Esophagus (tissue), 2 donors: ENCODE data around the gene HIC2. TPM values are rescaled to one million over a fixed set of nuclear protein-coding genes. Genes with fewer than 3 reads are reported as not detected.
"Not testable (repeated sequence)": the region's sequence is repeated elsewhere in the genome, so short reads cannot be mapped to it uniquely, and the experiment has no call there.

ENCODE experiments used
- H3K27ac ChIP-seq, 2 donors: one replicate each; pipeline ENCODE4 v1.5.1; 2013; ENCODE audit warnings: low read depth in 2 of 2, mild to moderate bottlenecking in 2 of 2, inconsistent platforms in 1 of 2, low read length in 1 of 2, moderate library complexity in 1 of 2
- H3K27me3 ChIP-seq, 2 donors: one replicate each; pipeline ENCODE4 v1.6.1; 2013; ENCODE audit warnings: low read length in 2 of 2, control low read depth in 1 of 2, mild to moderate bottlenecking in 1 of 2; ENCODE audit not compliant: insufficient read depth in 2 of 2, control insufficient read depth in 1 of 2
- H3K36me3 ChIP-seq, 2 donors: one replicate each; pipeline ENCODE4 v1.6.1; 2013; ENCODE audit warnings: low read length in 1 of 2; ENCODE audit not compliant: control insufficient read depth in 2 of 2, insufficient read depth in 2 of 2
- H3K4me1 ChIP-seq, 2 donors: one replicate each; pipeline ENCODE4 v1.6.1; 2013; ENCODE audit warnings: low read length in 1 of 2; ENCODE audit not compliant: control insufficient read depth in 2 of 2, insufficient read depth in 2 of 2
- H3K4me3 ChIP-seq, 2 donors: one replicate each; pipeline ENCODE4 v1.5.1; 2013; ENCODE audit warnings: low read length in 2 of 2, mild to moderate bottlenecking in 2 of 2, low read depth in 1 of 2, moderate library complexity in 1 of 2
- H3K9me3 ChIP-seq, 2 donors: one replicate each; pipeline ENCODE4 v1.6.1; 2013; ENCODE audit warnings: mild to moderate bottlenecking in 2 of 2, low read depth in 1 of 2, low read length in 1 of 2, moderate library complexity in 1 of 2; ENCODE audit not compliant: control insufficient read depth in 2 of 2, insufficient read depth in 1 of 2
- WGBS, 2 donors: extraction: QIAGEN DNeasy Blood & Tissue Kit; methylation state at CpG; one replicate each; pipeline ENCODE4 v1.1.7; 2013; 5-methylcytosine and 5-hydroxymethylcytosine counted together
- polyA plus RNA-seq, 2 donors: library from polyadenylated mRNA; stranded (reverse); fragments of 200-250 nt; gene quantifications; one replicate each; pipeline ENCODE4 v1.2.3, GENCODE V29; 2013
- donor health status: healthy with polysubstance abuse.
- donor health status: Bipolar disorder and iron deficiency.

HIC2 gene
- polyA plus RNA-seq, 2 donors: 1.6 to 2.2 TPM

GRCh38 chr22:21462672-21463071 lies 45.5 kb downstream of the HIC2 start:
- not testable (repeated sequence) for H3K36me3 ChIP-seq
- WGBS, 2 donors: 85 to 92% methylated on average over 1 of the region's 4 CpGs

DNA sequence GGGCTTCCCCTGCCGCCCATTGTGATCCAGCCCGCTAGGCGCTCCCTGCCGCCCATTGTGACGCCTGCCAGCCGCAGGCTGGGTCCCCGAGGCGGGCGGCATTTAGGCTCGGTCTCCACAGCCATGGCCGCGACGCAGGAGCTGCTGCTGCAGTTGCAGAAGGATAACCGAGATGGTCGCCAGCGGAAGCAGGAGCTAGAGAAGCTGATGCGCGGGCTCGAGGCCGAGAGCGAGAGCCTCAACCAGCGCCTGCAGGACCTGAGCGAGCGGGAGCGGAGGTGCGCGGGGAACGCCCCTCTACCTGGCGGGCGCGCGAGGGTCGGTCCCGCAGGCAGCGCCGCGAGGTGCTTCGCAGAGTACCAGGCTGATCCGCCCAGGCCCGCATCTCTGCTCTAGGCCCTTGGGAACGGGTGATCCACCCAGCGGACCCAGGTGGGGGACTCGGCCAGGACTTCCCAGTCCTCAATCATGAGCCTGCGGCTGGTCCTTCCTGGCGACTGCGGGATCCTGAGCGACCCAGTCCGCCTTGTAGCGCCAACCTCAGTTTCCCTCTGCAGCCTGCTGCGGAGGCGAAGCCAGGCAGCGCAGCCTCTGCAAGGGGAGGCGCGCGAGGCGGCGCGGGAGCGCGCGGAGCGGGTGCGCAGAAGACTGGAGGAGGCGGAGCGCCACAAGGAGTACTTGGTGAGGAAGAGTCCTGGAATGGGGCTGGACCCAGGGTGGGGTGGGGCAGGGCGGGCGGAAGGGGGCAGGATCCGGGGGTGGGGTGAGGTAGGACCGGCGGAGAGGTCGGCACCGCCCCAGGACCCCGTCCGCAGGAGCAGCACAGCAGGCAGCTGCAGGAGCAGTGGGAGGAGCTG lies 50.4 kb downstream of the HIC2 start, which contains the start of gene TMEM191C:
Gene TMEM191C (plus strand): TSS at position 51 of the 857 bp plus-strand sequence. CDS start 73 bp downstream, at position 124.
- not testable (repeated sequence) for H3K4me1 ChIP-seq, H3K9me3 ChIP-seq, H3K27me3 ChIP-seq, H3K36me3 ChIP-seq
- 0% methylated on average over 17 of the region's 74 CpGs; no CpG with 5 or more reads in 1 of the 2 donors for WGBS, 2 donors
- Histone ChIP-seq H3K27ac (peak within 1 kb of the TSS; percentile 71 to 75), H3K4me3 (peak within 1 kb of the TSS; percentile 26 to 29)

More at GRCh38 chr22:21462672-21463071, 45.5 kb downstream of the HIC2 start:
- H3K27ac ChIP-seq, H3K9me3 ChIP-seq, H3K27me3 ChIP-seq, H3K4me3 ChIP-seq, H3K4me1 ChIP-seq: not testable (repeated sequence)

- H3K4me1 ChIP-seq, H3K9me3 ChIP-seq, H3K36me3 ChIP-seq, H3K27me3 ChIP-seq: not testable (repeated sequence)
- WGBS, 2 donors: 0% methylated on average over 8 to 18 of the region's 60 CpGs
- Histone ChIP-seq H3K4me3 (peak overlapping the region; percentile 26 to 29), H3K27ac (peak overlapping the region; percentile 71 to 75)
Observed at GRCh38 chr22:21468194-21469096, 51.3 kb downstream of the HIC2 start.

- WGBS, 2 donors: 9 to 12% methylated on average over 19 to 53 of the region's 87 CpGs
- H3K27ac ChIP-seq, H3K27me3 ChIP-seq, H3K9me3 ChIP-seq, H3K4me3 ChIP-seq, H3K36me3 ChIP-seq, H3K4me1 ChIP-seq: not testable (repeated sequence)
Observed at GRCh38 chr22:21469097-21469994, 52.2 kb downstream of the HIC2 start.

DNA sequence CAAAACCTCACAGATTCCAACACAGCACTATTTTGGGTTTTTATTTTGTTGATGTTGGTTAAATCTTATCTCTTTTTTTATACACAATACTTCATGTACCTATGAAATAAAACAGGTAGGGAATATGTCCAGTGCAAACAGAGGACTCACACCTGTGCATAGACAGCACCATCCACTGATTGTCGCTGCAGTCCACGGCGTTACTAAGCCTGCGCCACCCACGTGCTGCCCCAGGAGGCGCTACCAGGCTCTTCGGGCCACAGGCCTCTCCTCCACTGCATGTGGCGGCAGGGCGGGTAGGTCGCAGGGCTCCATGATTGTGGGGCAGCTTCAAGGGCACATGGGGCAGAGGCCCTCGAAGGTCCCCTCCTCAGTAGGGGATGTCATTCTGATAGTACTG lies 55.8 kb downstream of the HIC2 start:
- not testable (repeated sequence) for H3K4me1 ChIP-seq, H3K4me3 ChIP-seq, H3K27me3 ChIP-seq, H3K9me3 ChIP-seq, H3K36me3 ChIP-seq, H3K27ac ChIP-seq
- WGBS, 2 donors: no CpG with 5 or more reads among the region's 11 CpGs

DNA sequence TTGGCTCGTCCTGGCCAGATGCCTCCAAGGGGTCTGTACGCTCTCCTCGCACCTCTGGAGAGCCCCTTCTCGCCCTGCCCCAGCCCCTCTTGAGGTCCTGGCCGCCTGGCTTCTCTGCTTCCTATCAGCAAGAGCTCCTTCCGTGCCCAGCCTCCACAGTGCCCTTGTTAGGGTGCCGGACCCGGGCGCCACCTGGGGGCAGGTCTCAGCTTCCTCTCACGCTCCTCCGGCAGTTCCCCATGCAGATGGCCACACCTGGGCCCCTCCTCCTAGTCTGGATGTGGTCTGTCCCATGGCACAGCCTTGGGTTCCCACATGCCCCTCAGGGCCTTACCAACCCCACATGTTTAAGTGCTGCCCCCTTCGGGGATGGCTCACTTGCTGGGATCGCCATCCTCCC lies 56.5 kb downstream of the HIC2 start:
- H3K27ac ChIP-seq, H3K4me1 ChIP-seq, H3K27me3 ChIP-seq, H3K4me3 ChIP-seq, H3K36me3 ChIP-seq, H3K9me3 ChIP-seq: not testable (repeated sequence)
- WGBS, 2 donors: no CpG with 5 or more reads among the region's 13 CpGs

GRCh38 chr22:21484039-21484438 lies 66.9 kb downstream of the HIC2 start:
- 83 to 94% methylated on average over 6 to 10 of the region's 14 CpGs for WGBS, 2 donors
- not testable (repeated sequence) for H3K4me3 ChIP-seq, H3K27ac ChIP-seq, H3K9me3 ChIP-seq, H3K36me3 ChIP-seq, H3K4me1 ChIP-seq, H3K27me3 ChIP-seq

GRCh38 chr22:21487723-21488122 lies 70.6 kb downstream of the HIC2 start:
- not testable (repeated sequence) for H3K27me3 ChIP-seq, H3K36me3 ChIP-seq, H3K9me3 ChIP-seq, H3K4me1 ChIP-seq, H3K4me3 ChIP-seq, H3K27ac ChIP-seq
- WGBS, 2 donors: 82 to 91% methylated on average over 8 to 9 of the region's 17 CpGs

GRCh38 chr22:21489149-21489680 lies 72.0 kb downstream of the HIC2 start:
- not testable (repeated sequence) for H3K4me1 ChIP-seq, H3K27ac ChIP-seq, H3K27me3 ChIP-seq, H3K4me3 ChIP-seq, H3K9me3 ChIP-seq, H3K36me3 ChIP-seq
- 53 to 55% methylated on average over 2 to 3 of the region's 11 CpGs for WGBS, 2 donors
